Breast epithelium (tissue), 4 donors: ENCODE measurements around the gene IL12A. TPM values are rescaled to one million over a fixed set of nuclear protein-coding genes. Genes with fewer than 3 reads are reported as not detected.

Experiments
- DNase-seq, 2 donors: peaks; one replicate each; pipeline ENCODE4 v3.0.0-alpha.2; 2019; ENCODE audit warnings: low spot score in 2 of 2
- H3K27ac ChIP-seq, 2 donors: fragments of 200-600 bp; sonication (generic) in 1 of 2; one replicate each; pipeline ENCODE4 v1.5.1; 2016 to 2019; ENCODE audit warnings: mild to moderate bottlenecking in 1 of 2
- H3K27me3 ChIP-seq, 2 donors: fragments of 200-600 bp; sonication (generic) in 1 of 2; one replicate each; pipeline versions ENCODE4 v1.5.1 to v1.6.0; 2017 to 2019; ENCODE audit warnings: control low read depth in 1 of 2, mild to moderate bottlenecking in 1 of 2
- H3K36me3 ChIP-seq: fragments of 200-600 bp; one replicate; pipeline ENCODE4 v1.5.1; 2019
- H3K4me1 ChIP-seq, 2 donors: fragments of 200-600 bp; sonication (generic); one replicate each; pipeline ENCODE4 v1.5.1; 2016 to 2019; ENCODE audit warnings: control low read depth in 1 of 2
- H3K4me3 ChIP-seq, 3 donors: fragments of 200-600 bp; sonication (generic); 1 replicate in 2 of 3; 2 replicates in 1 of 3; pipeline ENCODE4 v1.5.1; 2016 to 2019; ENCODE audit warnings: mild to moderate bottlenecking in 3 of 3, moderate library complexity in 2 of 3
- H3K9me3 ChIP-seq, 2 donors: fragments of 200-600 bp; sonication (generic) in 1 of 2; one replicate each; pipeline ENCODE4 v1.5.1; 2016 to 2019; ENCODE audit warnings: control low read depth in 1 of 2
- CTCF ChIP-seq, 3 donors: fragments of 450-650 bp; IDR thresholded peaks; one replicate each; pipeline ENCODE4 v1.5.1; 2016 to 2017; ENCODE audit warnings: antibody characterized with exemption in 3 of 3, mild to moderate bottlenecking in 3 of 3, moderate library complexity in 3 of 3
- POLR2A ChIP-seq: fragments of 450-650 bp; IDR thresholded peaks from one replicate; pipeline ENCODE4 v1.6.1; 2016; ENCODE audit warnings: antibody characterized with exemption, mild to moderate bottlenecking, moderate library complexity
- POLR2AphosphoS5 ChIP-seq, 3 donors: sonication (generic); formaldehyde crosslinking; IDR thresholded peaks; one replicate each; pipeline ENCODE4 v1.6.1; 2017; ENCODE audit warnings: antibody characterized with exemption in 3 of 3
- intact Hi-C: fragments of 100-400 bp; cut with DNase I; formaldehyde crosslinking; loops from one replicate; pipeline ENCODE4 v1.15.1; 2023; ENCODE audit warnings: low total_unique reads
- total RNA-seq, 3 donors: library from RNA; depleted of rRNA; stranded (reverse); fragments of >200 nt; gene quantifications; one replicate each; pipeline ENCODE4 v1.1.0, GENCODE V29; 2016

IL12A gene
- total RNA-seq = under 1 TPM in 1 of 3 donors, not detected in 2; 0.98 TPM

DNA sequence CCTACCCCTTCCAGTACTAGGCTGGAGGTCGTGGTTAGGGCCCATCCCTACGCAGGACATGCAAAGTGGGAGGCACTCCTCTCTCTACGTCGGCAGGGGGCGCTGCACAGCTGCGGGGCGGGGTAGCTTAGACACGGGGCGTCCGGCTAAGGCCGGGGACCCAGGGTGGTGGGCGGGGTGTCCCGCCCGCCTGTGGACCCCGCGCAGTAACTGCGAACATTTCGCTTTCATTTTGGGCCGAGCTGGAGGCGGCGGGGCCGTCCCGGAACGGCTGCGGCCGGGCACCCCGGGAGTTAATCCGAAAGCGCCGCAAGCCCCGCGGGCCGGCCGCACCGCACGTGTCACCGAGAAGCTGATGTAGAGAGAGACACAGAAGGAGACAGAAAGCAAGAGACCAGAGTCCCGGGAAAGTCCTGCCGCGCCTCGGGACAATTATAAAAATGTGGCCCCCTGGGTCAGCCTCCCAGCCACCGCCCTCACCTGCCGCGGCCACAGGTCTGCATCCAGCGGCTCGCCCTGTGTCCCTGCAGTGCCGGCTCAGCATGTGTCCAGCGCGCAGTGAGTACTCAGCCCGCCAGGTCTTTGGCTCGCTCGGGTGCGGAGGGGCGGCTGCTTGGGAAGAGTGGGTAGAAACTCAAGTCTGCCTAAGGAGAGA lies at the start of gene IL12A:
Gene IL12A, plus strand, starts transcription at position 219 of the 655 bp plus-strand sequence.
- peak within 1 kb of the TSS; percentile 56 to 93 (median 69) for H3K4me3 ChIP-seq
- H3K27me3 ChIP-seq = no peaks in the 10 kb centered on the region
- no peaks in the 10 kb centered on the region for H3K9me3 ChIP-seq
- intact Hi-C loops = no loop called here
- TF ChIP-seq POLR2AphosphoS5 (IDR thresholded peaks at IDR 0.05) (no peak), CTCF (IDR thresholded peaks at IDR 0.05) (peak; percentile 69 to 76 (median 69))
- H3K4me1 ChIP-seq = no peaks in the 10 kb centered on the region
- no peaks in the 10 kb centered on the region for H3K36me3 ChIP-seq
- DNase-seq = peak; percentile 44 to 72
- H3K27ac ChIP-seq = peak within 1 kb of the TSS in 1 of 2 donors; percentile 29

DNA sequence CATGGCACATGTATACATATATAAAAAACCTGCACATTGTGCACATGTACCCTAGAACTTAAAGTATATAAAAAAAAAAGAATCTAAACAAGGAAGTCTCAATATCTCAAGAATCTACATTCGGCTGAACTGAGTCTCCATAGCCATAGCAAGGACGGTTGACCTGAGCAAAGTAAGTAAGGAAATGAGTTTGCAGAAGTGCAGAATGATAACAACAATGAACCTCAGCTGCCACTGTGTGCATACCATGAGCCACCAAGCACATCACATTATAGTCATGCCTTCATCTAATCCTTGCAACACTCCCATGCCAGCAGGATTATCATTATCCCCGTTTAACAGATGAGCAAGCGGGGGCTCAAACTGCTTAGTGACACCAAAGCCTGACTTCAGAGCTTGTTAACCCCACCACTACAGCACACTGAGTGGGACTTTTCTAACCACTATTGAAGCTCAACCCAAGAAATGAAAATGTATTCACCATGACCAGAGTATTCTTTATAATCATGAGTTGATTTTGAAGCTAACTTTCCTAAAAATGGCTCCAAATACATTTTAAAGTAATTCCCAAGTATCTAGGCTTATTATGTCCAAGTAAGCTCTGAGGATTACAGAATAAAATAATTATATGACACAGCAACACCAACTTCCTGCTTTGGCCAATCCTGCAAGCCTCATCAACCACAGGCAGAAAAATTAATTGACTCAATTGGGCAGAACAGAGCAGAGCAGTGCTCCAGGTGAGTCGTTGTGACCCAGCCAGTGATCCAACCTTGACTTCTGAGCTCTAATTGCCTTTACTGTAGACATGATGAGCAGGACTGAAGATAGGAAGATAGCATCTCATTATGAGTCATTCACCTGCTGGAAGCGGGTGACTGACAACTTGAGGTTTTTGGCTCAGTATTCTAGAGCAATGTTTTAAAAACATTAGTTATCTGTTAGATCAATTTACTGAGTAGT lies 47.3 kb upstream of the IL12A start:
- TF ChIP-seq POLR2AphosphoS5 (IDR thresholded peaks at IDR 0.05) (no peak), CTCF (IDR thresholded peaks at IDR 0.05) (no peak), POLR2A (no peak)
- no peak overlapping the region for H3K4me3 ChIP-seq
- no peaks in the 10 kb centered on the region for H3K36me3 ChIP-seq
- H3K4me1 ChIP-seq = no peaks in the 10 kb centered on the region
- DNase-seq = no peak
- intact Hi-C loops = no loop called here
- no peak overlapping the region for H3K27ac ChIP-seq
- H3K27me3 ChIP-seq = no peaks in the 10 kb centered on the region
- no peaks in the 10 kb centered on the region for H3K9me3 ChIP-seq

- no peak for TF ChIP-seq POLR2AphosphoS5 (IDR thresholded peaks at IDR 0.05)
- TF ChIP-seq CTCF (IDR thresholded peaks at IDR 0.05) = no peak
- TF ChIP-seq POLR2A = no peak
- Histone ChIP-seq H3K36me3 (no peaks in the 10 kb centered on the region), H3K9me3 (no peaks in the 10 kb centered on the region), H3K27me3 (no peaks in the 10 kb centered on the region), H3K4me3 (no peak overlapping the region), H3K27ac (no peak overlapping the region), H3K4me1 (no peaks in the 10 kb centered on the region)
- DNase-seq = no peak
- intact Hi-C loops = no loop called here
Measured at GRCh38 chr3:159944781-159945180, 43.9 kb upstream of the IL12A start.

DNA sequence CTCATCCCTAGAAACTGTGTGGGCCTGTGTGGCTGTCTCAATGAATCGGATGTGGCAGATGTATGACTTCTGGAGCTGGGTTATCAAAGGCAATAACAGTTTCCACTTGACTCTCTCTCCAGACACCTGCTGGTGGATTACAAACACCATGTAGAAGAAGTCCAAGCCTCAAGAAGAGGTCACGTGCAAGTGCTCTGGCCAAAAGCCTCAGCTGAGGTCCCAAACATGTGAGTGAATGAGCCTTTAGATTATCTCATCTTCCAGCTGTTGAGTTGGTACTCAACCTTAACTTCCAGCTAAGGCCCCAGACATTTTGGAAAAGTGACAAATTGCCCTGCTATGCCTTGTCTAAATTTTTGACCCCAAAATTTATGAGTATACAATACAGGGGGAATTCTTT lies 42.7 kb upstream of the IL12A start:
- DNase-seq = no peak
- TF ChIP-seq CTCF (IDR thresholded peaks at IDR 0.05) (no peak), POLR2AphosphoS5 (IDR thresholded peaks at IDR 0.05) (no peak), POLR2A (no peak)
- Histone ChIP-seq H3K27me3 (no peaks in the 10 kb centered on the region), H3K36me3 (no peaks in the 10 kb centered on the region), H3K9me3 (no peaks in the 10 kb centered on the region), H3K27ac (no peak overlapping the region), H3K4me1 (no peaks in the 10 kb centered on the region), H3K4me3 (no peak overlapping the region)
- intact Hi-C loops = no loop called here

- Histone ChIP-seq H3K27me3 (no peaks in the 10 kb centered on the region), H3K9me3 (no peaks in the 10 kb centered on the region), H3K4me3 (no peak overlapping the region), H3K27ac (no peak overlapping the region), H3K36me3 (no peaks in the 10 kb centered on the region), H3K4me1 (no peaks in the 10 kb centered on the region)
- DNase-seq = no peak
- intact Hi-C loops = no loop called here
- TF ChIP-seq POLR2AphosphoS5 (IDR thresholded peaks at IDR 0.05) (no peak), POLR2A (no peak), CTCF (IDR thresholded peaks at IDR 0.05) (no peak)
Measured at GRCh38 chr3:159947220-159947619, 41.4 kb upstream of the IL12A start.
